Hematopoietic multipotent progenitor cell (in vitro differentiated cells): ENCODE measurements around the gene HTR1B. TPM values are rescaled to one million over a fixed set of nuclear protein-coding genes. Genes with fewer than 3 reads are reported as not detected.

Experiments used
- DNase-seq, 3 donors: peaks; one replicate each; pipeline ENCODE4 v3.0.0-alpha.2; 2011 to 2015; ENCODE audit warnings: low read depth in 2 of 3, low spot score in 2 of 3
- total RNA-seq: library from RNA; depleted of rRNA; stranded (reverse); fragments of >200 nt; gene quantifications from one replicate; pipeline ENCODE4 v1.2.3, GENCODE V29; 2012

Gene HTR1B
- total RNA-seq, 1 donor, result 2.2 TPM

DNA sequence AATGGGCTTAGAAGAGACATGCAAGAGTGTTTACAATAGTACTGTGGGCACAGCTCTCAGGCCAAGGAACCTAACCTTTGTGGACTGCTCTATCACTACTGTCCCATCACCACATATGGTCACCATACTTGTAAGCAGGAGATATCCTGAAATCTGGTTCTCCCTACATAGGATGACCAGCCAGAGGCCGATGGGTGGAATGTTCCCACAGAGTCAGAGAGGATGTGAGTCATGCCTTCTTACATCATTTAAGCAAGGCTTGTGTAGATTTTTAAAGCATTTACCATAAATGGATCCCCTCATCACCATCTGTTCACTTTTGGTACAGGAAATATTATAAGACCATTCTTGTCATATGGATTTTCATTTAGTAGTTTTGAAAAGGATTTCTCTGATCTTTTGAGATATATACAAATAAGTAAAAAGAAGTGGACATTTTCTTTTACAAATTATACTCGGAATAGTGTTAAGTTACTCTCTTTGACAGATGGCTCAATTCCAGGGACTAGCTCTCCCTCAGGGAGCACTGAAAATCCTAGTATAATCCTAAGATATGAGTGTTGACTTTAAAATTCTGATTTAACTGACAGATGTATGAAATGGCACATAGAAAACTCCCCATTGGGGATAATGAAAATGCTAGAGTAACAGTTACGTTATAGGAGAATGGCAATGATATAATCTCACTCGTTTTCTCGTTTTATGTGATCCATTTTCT, 6.6 kb downstream of the HTR1B start:
- no peak for DNase-seq

- no peak for DNase-seq
Measured at GRCh38 chr6:77455271-77455670, 8.0 kb downstream of the HTR1B start.

DNA sequence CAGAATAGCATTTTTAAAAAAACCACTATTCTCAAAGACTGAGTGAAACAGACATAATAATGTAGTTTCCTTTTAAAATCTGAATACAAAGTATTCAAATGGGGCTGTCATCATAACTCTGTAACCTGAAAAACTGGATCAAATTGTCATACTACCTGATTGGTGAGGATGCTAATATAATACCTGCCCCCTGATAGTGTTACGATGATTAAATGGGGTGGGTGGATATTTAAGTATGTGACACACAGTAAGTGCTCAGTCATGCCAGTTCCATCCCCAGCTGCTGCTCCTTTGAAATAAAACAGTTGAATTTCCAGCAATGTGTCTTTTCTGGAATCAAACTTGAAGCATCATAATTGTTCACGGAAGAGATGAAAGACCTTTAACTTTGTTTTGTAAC, 8.9 kb downstream of the HTR1B start:
- DNase-seq, result no peak

DNA sequence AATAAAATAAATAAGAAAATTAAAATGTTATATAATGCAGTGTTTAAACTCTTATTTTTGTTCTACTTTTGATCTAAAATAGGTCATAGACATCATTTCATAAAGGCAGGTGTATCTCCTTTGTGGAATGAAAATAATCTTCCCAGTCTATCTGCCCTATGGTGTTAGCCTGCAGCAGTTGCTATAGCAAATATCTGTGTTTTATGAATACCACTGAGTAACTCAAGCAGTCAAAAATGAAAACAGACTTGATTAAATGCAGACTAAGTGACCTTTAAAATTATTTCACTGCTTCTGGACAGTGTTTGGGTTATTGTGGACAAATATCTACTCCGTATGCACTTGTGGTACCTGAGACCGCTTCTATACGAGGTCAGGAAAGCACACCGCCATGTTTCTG, 11.8 kb downstream of the HTR1B start:
- DNase-seq, result no peak

DNA sequence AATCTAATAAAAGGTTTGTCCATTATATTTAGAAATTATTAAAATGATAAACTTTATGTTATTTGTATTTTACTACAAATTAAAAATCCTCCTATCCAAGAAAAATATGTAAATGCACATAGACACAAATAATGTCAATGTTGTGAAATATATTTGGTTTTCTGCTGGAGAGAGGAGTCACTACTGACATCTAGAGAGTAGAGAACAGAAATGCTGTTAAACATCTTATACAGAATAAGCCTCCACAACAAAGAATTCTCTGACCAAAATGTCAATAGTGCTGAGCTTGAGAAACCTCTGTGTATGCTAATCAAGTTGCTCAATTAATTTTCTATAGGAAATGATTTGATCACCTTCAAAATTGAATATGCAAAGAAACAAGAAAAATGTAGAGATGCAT, 12.4 kb downstream of the HTR1B start:
- DNase-seq, result peak in 1 of 3 donors; percentile 26

DNA sequence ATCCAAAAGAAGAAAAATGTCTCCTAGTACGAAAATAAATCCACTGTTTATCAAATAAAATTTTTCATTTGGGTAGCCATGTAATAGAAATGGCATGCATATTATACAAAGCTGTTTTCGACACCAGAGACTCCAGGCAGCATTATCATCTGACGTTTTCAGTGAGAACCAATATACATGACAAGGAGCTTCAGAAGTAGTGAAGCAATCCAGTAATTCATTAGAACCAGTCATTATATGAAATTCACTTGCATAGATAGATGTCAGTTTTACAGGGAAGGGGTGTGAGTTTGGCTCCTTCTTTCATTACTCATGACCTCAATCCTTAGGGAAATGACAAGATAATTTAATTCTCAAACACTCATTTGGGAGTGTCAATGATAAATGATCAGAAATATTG, 14.7 kb downstream of the HTR1B start:
- DNase-seq, result no peak

- DNase-seq, result no peak
Measured at GRCh38 chr6:77447254-77447653, 16.0 kb downstream of the HTR1B start.

DNA sequence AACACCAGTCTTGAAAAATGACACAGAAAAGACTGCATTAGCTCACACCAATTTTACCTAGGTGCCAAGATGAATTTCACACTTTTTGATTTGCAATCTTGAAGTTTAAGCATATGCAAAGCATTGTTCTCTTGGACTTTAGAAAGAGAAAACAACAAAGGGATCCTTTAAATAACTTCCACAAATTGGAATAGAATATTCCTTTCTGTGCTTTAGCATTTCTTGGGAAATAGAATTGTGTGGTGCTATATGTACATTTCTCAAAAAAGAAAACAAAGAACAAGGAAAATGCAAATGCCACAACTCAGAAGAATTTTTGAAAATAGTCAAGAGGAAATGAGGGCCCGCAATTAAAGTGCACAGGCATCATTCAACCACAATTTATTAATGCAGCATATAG, 17.0 kb downstream of the HTR1B start:
- no peak for DNase-seq

- DNase-seq, result no peak
Measured at GRCh38 chr6:77445214-77445613, 18.1 kb downstream of the HTR1B start.

DNA sequence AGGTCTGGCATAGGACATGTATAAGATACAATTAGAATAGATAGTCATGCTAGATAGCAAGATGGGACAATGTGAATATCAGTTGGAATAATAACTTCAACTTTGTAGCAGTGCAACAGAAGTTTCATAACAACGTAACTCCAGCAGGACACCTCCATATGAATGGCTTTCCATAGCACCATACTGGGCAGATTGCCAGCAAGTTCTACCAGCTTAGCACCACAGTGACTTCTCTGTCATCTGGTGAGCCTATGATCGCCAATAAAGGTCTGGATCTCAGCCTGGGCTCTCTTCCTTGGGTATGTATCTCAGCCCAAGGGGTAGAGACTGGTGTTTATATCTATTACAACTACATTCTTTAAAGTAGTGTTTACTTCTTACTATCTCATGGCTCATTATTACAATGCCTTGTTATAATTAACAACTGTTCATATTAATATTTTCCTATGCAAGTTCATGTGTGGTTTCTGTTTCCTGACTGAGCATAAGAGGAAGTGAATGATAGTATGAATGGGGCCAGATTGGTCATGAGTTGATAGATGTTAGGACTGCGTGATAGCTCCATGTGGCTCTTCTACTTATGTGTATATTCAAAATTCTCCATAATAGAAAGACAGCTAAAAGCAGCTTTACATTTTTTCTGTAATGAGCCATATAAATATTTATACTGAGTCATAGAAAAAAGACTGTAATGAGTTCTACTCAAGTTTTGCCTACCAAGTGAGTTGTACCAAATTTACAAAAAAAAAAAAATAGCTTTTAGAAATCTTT, 22.9 kb downstream of the HTR1B start:
- peak in 1 of 3 donors; percentile 63 for DNase-seq

DNA sequence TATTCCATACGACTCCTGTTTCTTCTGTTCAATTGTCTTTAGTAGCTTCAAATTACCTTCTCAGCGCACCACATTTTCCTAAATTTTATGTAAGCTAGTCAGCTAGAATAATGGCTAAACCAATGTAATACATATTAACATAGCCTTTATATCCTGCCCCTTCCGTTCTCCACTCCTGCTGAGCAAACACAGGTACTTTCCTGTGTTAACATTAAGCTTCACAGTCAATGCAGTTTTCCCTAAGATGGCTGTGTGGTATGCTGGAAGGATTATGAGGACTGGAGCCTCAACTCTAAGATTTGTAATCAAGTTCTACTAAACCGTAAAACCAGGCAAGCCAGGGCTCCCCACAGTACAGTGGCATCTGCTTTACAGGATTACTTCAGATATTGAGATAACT, 29.4 kb downstream of the HTR1B start:
- DNase-seq, result no peak

DNA sequence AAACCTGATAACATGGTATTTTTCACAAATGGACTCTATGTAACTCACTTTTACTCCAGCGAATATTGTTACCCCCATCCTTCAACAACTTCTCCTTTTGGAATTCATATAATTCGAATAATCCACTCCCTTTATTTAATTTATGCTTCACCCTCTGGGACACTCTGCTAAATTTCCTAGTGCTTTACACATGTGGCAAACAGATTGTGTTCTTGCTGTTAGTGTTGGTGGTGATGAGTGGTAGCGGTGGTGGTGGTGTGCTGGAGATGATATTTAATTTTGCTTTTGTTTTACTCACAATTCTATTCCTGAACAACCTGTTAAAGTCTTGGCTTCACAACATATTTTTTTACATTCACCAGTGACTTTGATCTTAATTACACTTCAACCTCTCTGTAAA, 32.8 kb downstream of the HTR1B start:
- DNase-seq, result no peak

DNA sequence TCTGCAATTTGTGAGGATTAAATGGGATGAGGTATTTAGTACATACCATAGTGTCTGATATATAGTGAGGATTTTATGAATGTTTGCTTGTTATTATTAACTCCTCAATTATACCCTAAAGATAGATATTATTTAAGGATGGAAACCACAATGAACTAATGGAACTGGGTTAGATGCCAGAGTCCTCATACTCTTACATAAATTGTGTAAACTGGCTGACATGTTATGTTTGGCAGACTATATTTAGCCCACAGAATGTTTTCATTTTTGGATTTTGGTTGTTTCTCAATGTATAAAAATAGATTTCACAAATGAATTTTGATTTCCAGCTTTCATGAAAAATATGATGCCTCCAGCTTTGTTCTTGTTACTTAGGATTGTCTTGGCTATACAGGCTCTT, 37.6 kb downstream of the HTR1B start:
- no peak for DNase-seq

- no peak for DNase-seq
Measured at GRCh38 chr6:77425216-77425615, 38.1 kb downstream of the HTR1B start.

DNA sequence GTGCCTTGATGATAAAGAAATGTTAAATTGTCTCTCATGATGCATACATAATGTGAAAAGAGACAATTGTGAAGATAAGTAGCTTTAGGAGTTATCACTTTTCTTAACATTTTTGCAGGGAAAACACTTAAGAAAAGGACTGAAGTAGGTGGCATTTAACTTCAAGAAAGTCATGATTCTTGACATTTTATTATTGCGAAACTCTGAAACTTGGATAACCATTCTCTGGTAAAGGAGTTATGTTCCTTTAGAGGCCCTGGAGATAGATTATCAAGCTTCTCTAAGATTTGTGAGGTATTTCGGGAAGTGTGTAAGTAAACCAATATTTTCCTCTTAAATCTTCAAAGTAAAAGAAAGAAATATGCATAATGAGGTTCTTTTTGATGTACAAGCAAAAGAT, 38.5 kb downstream of the HTR1B start:
- DNase-seq, result no peak

DNA sequence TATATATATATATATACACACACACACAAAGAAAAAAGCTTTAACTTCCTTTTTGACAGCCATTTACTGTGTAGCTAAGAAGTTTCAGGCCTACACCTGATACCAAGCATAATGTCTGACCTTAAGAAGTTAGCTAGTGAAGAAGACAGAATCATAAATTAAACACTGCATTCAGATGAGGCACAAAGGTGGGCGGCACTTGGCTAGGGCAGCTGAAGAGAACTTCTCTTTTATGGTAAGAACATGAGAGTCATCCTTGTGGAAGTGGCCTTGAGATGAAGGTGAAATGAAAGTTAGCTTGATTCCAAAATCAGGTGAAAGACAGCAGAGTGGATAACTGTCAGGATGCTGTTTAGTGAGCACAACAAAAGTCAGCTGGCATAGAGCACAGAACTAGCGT, 46.5 kb downstream of the HTR1B start:
- DNase-seq, result no peak

GRCh38 chr6:77415706-77416105, 47.6 kb downstream of the HTR1B start:
- no peak for DNase-seq

Other genes starting within 250 kb of the HTR1B start
- 1.3 TPM for gene MEI4, start 189.5 kb upstream of the HTR1B start, total RNA-seq